Esophagus squamous epithelium (tissue), 5 donors: Measurements from ENCODE around the gene DDX51. TPM values are rescaled to one million over a fixed set of nuclear protein-coding genes. Genes with fewer than 3 reads are reported as not detected.

Experiments used
- DNase-seq: peaks from one replicate; lab custom pipeline; 2025; lab: John Stamatoyannopoulos, UW
- H3K27ac ChIP-seq, 4 donors: fragments of 200-600 bp; sonication (generic); one replicate each; pipeline ENCODE4 v1.5.1; 2016 to 2019; ENCODE audit warnings: mild to moderate bottlenecking in 1 of 4
- H3K27me3 ChIP-seq, 4 donors: fragments of 200-600 bp; sonication (generic); 1 replicate in 3 of 4; 2 replicates in 1 of 4; pipeline versions ENCODE4 v1.5.1 to v1.6.0; 2017 to 2021; ENCODE audit warnings: antibody characterized with exemption in 1 of 4
- H3K36me3 ChIP-seq, 3 donors: fragments of 200-600 bp; sonication (generic); one replicate each; pipeline ENCODE4 v1.5.1; 2016 to 2019
- H3K4me1 ChIP-seq, 3 donors: fragments of 200-600 bp; sonication (generic); one replicate each; pipeline ENCODE4 v1.5.1; 2017 to 2019
- H3K4me3 ChIP-seq, 4 donors: fragments of 200-600 bp; sonication (generic); 1 replicate in 3 of 4; 2 replicates in 1 of 4; pipeline ENCODE4 v1.5.1; 2016 to 2019; ENCODE audit warnings: mild to moderate bottlenecking in 2 of 4, moderate library complexity in 1 of 4
- H3K9me3 ChIP-seq, 3 donors: fragments of 200-600 bp; sonication (generic); one replicate each; pipeline ENCODE4 v1.5.1; 2016 to 2019
- CTCF ChIP-seq, 6 experiments: fragments of 450-650 bp in 4 of 6; fragments of 200-600 bp in 2 of 6; sonication (generic) in 2 of 6; IDR thresholded peaks; one replicate each; pipeline ENCODE4 v1.5.1; 2016 to 2019; ENCODE audit warnings: antibody characterized with exemption in 6 of 6, mild to moderate bottlenecking in 4 of 6, moderate library complexity in 4 of 6
- POLR2A ChIP-seq, 4 donors: fragments of 450-650 bp; IDR thresholded peaks; one replicate each; pipeline ENCODE4 v1.6.1; 2017; ENCODE audit warnings: antibody characterized with exemption in 4 of 4, mild to moderate bottlenecking in 4 of 4, moderate library complexity in 3 of 4
- WGBS, 2 donors: methylation state at CpG; one replicate each; pipeline ENCODE4 v1.1.5; 2018; 5-methylcytosine and 5-hydroxymethylcytosine counted together
- intact Hi-C: fragments of 100-400 bp; cut with DNase I; formaldehyde crosslinking; loops from one replicate; pipeline ENCODE4 v1.15.0; 2022
- total RNA-seq, 4 donors: library from RNA; depleted of rRNA; stranded (reverse); fragments of >200 nt; gene quantifications; one replicate each; pipeline ENCODE4 v1.1.0, GENCODE V29; 2016
- donor health status: DM: yes; HTN: yes; CAD: no.

The DDX51 gene
- total RNA-seq, 4 donors from 2014 or later, result 8.9 to 15.3 (median 11.0) TPM

GRCh38 chr12:132157733-132158409 lies 13.8 kb upstream of the DDX51 start:
- no peak for TF ChIP-seq CTCF (IDR thresholded peaks at IDR 0.05)
- TF ChIP-seq POLR2A (IDR thresholded peaks at IDR 0.05), result no peak
- no peaks in the 10 kb centered on the region for H3K9me3 ChIP-seq
- peaks cover 0 to 5% (median 0%) of the 10 kb centered on the region in 3 donors for H3K36me3 ChIP-seq
- intact Hi-C loops, result loop anchor here (10.0 kb wide), 1 partner anchor 247 kb away; no protein-coding TSS in a partner anchor
- 91 to 97% methylated on average over 5 of the region's 5 CpGs for WGBS, 2 donors
- DNase-seq, result no peak
- H3K4me3 ChIP-seq, result no peak overlapping the region
- peaks cover 0 to 11% (median 0%) of the 10 kb centered on the region in 4 donors for H3K27me3 ChIP-seq
- no peak overlapping the region for H3K27ac ChIP-seq
- peaks cover 16 to 20% (median 17%) of the 10 kb centered on the region in 3 donors for H3K4me1 ChIP-seq

GRCh38 chr12:132156573-132157325 lies 12.6 kb upstream of the DDX51 start:
- no peaks in the 10 kb centered on the region for H3K27me3 ChIP-seq
- intact Hi-C loops, result loop anchor here (10.0 kb wide), 1 partner anchor 248 kb away; no protein-coding TSS in a partner anchor

GRCh38 chr12:132155771-132156572 lies 11.9 kb upstream of the DDX51 start:
- no peak overlapping the region for H3K27ac ChIP-seq
- 84 to 90% methylated on average over 10 of the region's 10 CpGs for WGBS, 2 donors
- H3K9me3 ChIP-seq, result no peaks in the 10 kb centered on the region
- DNase-seq, result no peak
- H3K36me3 ChIP-seq, result peaks cover 10 to 22% (median 14%) of the 10 kb centered on the region in 3 donors
- no peak overlapping the region for H3K4me3 ChIP-seq
- intact Hi-C loops, result loop anchor here (10.0 kb wide), 1 partner anchor 249 kb away; no protein-coding TSS in a partner anchor
- H3K27me3 ChIP-seq, result no peaks in the 10 kb centered on the region
- TF ChIP-seq CTCF (IDR thresholded peaks at IDR 0.05), result no peak
- no peak for TF ChIP-seq POLR2A (IDR thresholded peaks at IDR 0.05)
- peaks cover 6 to 9% (median 7%) of the 10 kb centered on the region in 3 donors for H3K4me1 ChIP-seq

More at GRCh38 chr12:132156573-132157325, 12.6 kb upstream of the DDX51 start:
- H3K4me1 ChIP-seq, result peaks cover 6 to 9% (median 7%) of the 10 kb centered on the region in 3 donors
- no peak overlapping the region for H3K27ac ChIP-seq
- 81 to 86% methylated on average over 8 of the region's 8 CpGs for WGBS, 2 donors
- TF ChIP-seq CTCF (IDR thresholded peaks at IDR 0.05), result no peak
- no peak for TF ChIP-seq POLR2A (IDR thresholded peaks at IDR 0.05)
- H3K9me3 ChIP-seq, result no peaks in the 10 kb centered on the region
- DNase-seq, result no peak
- peaks cover 2 to 14% (median 8%) of the 10 kb centered on the region in 3 donors for H3K36me3 ChIP-seq
- no peak overlapping the region for H3K4me3 ChIP-seq

GRCh38 chr12:132154941-132155770 lies 11.0 kb upstream of the DDX51 start:
- DNase-seq, result no peak
- Histone ChIP-seq H3K27ac (no peak overlapping the region), H3K27me3 (no peaks in the 10 kb centered on the region), H3K9me3 (no peaks in the 10 kb centered on the region), H3K4me3 (no peak overlapping the region), H3K36me3 (peaks cover 10 to 27% (median 14%) of the 10 kb centered on the region in 3 donors), H3K4me1 (peaks cover 6 to 9% (median 7%) of the 10 kb centered on the region in 3 donors)
- TF ChIP-seq CTCF (IDR thresholded peaks at IDR 0.05), result no peak
- no peak for TF ChIP-seq POLR2A (IDR thresholded peaks at IDR 0.05)
- intact Hi-C loops, result loop anchor here (10.0 kb wide), 1 partner anchor 250 kb away; no protein-coding TSS in a partner anchor
- WGBS, 2 donors, result 90 to 92% methylated on average over 32 to 36 of the region's 51 CpGs
